Measurements from ENCODE around the gene ABLIM1.

ABLIM1 gene

DNA sequence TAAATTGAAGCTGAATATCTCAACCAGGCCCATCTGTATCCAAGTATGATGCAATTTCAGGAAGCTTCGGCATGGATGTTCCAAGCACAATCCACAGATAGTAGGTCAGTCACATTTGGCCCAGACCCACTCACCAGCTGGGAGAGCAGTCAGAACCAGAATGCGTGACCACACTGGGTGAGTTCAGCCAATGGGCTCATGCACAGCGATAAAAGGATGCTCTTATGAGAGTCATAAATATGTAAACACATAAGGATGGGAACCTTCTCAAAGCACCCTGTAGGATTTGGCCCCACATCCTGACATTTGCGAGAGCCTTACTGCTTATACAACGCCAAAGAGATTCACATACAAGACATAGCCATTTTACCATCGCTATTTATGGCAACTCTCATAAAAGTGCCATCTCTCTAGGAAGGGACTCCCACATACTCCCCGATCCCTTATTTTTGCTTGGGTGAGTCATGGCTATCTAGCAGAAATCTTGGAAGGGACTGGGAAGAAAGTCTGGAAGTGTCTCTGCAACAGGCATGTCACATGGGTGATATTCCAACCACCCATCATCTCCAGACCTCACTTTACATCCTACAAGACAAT lies 256.8 kb downstream of the ABLIM1 start:
- Histone ChIP-seq H3K27ac (ENCODE audit: low read length) (no peak overlapping the region), H3K27me3 (replicated peaks; ENCODE audit: insufficient read depth, low read length) (no peaks in the 10 kb centered on the region; the same call in 1 of the 2 replicates), H2AFZ (ENCODE audit: low read length) (no peak overlapping the region), H3K9ac (ENCODE audit: low read length) (no peak overlapping the region), H3K4me3 (ENCODE audit: low read length) (no peak overlapping the region), H4K20me1 (ENCODE audit: insufficient read depth, low read length) (no peaks in the 10 kb centered on the region), H3K79me2 (ENCODE audit: low read length) (no peaks in the 10 kb centered on the region), H3K36me3 (replicated peaks; ENCODE audit: insufficient read depth, low read length) (no peaks in the 10 kb centered on the region), H3K9me3 (replicated peaks; ENCODE audit: insufficient read depth, low read length) (no peaks in the 10 kb centered on the region), H3F3A (ENCODE audit: insufficient read depth, low read length) (no peaks in the 10 kb centered on the region), H3K4me2 (ENCODE audit: low read depth, low read length) (no peak overlapping the region), H3K4me1 (ENCODE audit: low read length) (no peaks in the 10 kb centered on the region), H3K9me2 (replicated peaks; ENCODE audit: insufficient read depth, low read length) (no peaks in the 10 kb centered on the region)
- DNase-seq, result no peak
- TF ChIP-seq EZH2 (optimal IDR thresholded peaks at IDR 0.05; ENCODE audit: low read depth, low read length) (no peak), EZH2phosphoT487 (IDR thresholded peaks at IDR 0.05; ENCODE audit: low read length) (no peak)
- TF ChIP-seq, protein P1, sequence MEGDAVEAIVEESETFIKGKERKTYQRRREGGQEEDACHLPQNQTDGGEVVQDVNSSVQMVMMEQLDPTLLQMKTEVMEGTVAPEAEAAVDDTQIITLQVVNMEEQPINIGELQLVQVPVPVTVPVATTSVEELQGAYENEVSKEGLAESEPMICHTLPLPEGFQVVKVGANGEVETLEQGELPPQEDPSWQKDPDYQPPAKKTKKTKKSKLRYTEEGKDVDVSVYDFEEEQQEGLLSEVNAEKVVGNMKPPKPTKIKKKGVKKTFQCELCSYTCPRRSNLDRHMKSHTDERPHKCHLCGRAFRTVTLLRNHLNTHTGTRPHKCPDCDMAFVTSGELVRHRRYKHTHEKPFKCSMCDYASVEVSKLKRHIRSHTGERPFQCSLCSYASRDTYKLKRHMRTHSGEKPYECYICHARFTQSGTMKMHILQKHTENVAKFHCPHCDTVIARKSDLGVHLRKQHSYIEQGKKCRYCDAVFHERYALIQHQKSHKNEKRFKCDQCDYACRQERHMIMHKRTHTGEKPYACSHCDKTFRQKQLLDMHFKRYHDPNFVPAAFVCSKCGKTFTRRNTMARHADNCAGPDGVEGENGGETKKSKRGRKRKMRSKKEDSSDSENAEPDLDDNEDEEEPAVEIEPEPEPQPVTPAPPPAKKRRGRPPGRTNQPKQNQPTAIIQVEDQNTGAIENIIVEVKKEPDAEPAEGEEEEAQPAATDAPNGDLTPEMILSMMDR (IDR thresholded peaks at IDR 0.05; ENCODE audit: low read length), result no peak

DNA sequence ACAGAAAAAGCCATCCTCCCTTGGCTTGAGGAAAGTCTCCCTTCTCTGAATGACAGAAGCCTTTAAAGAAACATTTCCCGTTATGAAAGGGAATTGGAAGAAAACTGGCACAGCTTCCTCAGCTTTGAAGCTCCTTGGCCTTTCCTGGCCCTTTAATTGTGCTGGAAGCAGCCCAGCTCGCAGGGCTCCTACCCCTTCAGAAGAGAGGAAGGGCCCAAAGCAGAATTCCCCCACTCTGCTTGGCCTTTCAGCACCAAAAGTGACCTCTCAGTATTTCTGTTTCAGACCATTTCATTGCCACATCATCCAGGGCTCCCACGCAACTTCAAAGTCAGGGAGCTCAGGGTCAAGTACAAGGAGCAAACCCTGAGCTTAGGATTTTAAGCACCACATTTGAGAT lies 258.0 kb downstream of the ABLIM1 start:
- DNase-seq, result no peak
- Histone ChIP-seq H3K79me2 (ENCODE audit: low read length) (no peaks in the 10 kb centered on the region), H3K9ac (ENCODE audit: low read length) (no peak overlapping the region), H3K4me2 (ENCODE audit: low read depth, low read length) (no peak overlapping the region), H3K27me3 (replicated peaks; ENCODE audit: insufficient read depth, low read length) (no peaks in the 10 kb centered on the region; the same call in 1 of the 2 replicates), H3K4me1 (ENCODE audit: low read length) (no peaks in the 10 kb centered on the region), H3K9me3 (replicated peaks; ENCODE audit: insufficient read depth, low read length) (no peaks in the 10 kb centered on the region), H3K9me2 (replicated peaks; ENCODE audit: insufficient read depth, low read length) (no peaks in the 10 kb centered on the region), H2AFZ (ENCODE audit: low read length) (no peak overlapping the region), H3F3A (ENCODE audit: insufficient read depth, low read length) (no peaks in the 10 kb centered on the region), H4K20me1 (ENCODE audit: insufficient read depth, low read length) (no peaks in the 10 kb centered on the region), H3K4me3 (ENCODE audit: low read length) (no peak overlapping the region), H3K27ac (ENCODE audit: low read length) (no peak overlapping the region), H3K36me3 (replicated peaks; ENCODE audit: insufficient read depth, low read length) (no peaks in the 10 kb centered on the region)
- TF ChIP-seq, protein P1 (IDR thresholded peaks at IDR 0.05; ENCODE audit: low read length), result no peak
- no peak for TF ChIP-seq EZH2 (optimal IDR thresholded peaks at IDR 0.05; ENCODE audit: low read depth, low read length)
- TF ChIP-seq EZH2phosphoT487 (IDR thresholded peaks at IDR 0.05; ENCODE audit: low read length), result no peak

DNA sequence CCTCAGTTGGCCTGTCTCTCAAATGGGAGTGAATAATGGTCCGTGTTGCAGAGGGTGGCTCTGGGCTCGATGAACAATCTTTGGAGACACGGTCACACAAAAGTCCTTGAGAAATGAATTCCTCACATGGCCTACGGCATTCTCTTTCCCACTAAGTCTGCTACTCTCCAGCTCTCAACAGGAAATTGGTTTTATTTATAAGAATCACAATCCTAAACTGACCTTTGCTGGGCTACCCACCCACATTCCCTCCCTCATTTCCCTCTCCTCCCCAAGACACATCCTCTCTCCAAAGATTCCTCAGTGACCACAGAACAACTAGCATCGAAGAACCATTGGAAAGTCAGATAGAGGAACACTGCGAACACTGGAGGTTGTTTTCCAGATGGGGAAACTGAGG lies 258.5 kb downstream of the ABLIM1 start:
- TF ChIP-seq, protein P1 (IDR thresholded peaks at IDR 0.05; ENCODE audit: low read length), result no peak
- no peak for TF ChIP-seq EZH2 (optimal IDR thresholded peaks at IDR 0.05; ENCODE audit: low read depth, low read length)
- TF ChIP-seq EZH2phosphoT487 (IDR thresholded peaks at IDR 0.05; ENCODE audit: low read length), result no peak
- H4K20me1 ChIP-seq (ENCODE audit: insufficient read depth, low read length), result no peaks in the 10 kb centered on the region
- no peaks in the 10 kb centered on the region for H3K36me3 ChIP-seq (replicated peaks; ENCODE audit: insufficient read depth, low read length)
- H3K9me2 ChIP-seq (replicated peaks; ENCODE audit: insufficient read depth, low read length), result no peaks in the 10 kb centered on the region
- DNase-seq, result no peak
- H3K9me3 ChIP-seq (replicated peaks; ENCODE audit: insufficient read depth, low read length), result no peaks in the 10 kb centered on the region
- no peaks in the 10 kb centered on the region for H3K4me1 ChIP-seq (ENCODE audit: low read length)
- H3K79me2 ChIP-seq (ENCODE audit: low read length), result no peaks in the 10 kb centered on the region
- no peak overlapping the region for H3K9ac ChIP-seq (ENCODE audit: low read length)
- no peak overlapping the region for H3K4me3 ChIP-seq (ENCODE audit: low read length)
- H3F3A ChIP-seq (ENCODE audit: insufficient read depth, low read length), result no peaks in the 10 kb centered on the region
- no peaks in the 10 kb centered on the region; the same call in 1 of the 2 replicates for H3K27me3 ChIP-seq (replicated peaks; ENCODE audit: insufficient read depth, low read length)
- H2AFZ ChIP-seq (ENCODE audit: low read length), result no peak overlapping the region
- no peak overlapping the region for H3K4me2 ChIP-seq (ENCODE audit: low read depth, low read length)
- H3K27ac ChIP-seq (ENCODE audit: low read length), result no peak overlapping the region

Data from MM.1S (cell line).